22Rv1 (cell line): Measurements from ENCODE around the gene CNNM4.

Experiments
- CTCF ChIP-seq: fragments of 450-650 bp; IDR thresholded peaks from 2 replicates; pipeline ENCODE4 v1.5.1; 2017; ENCODE audit warnings: mild to moderate bottlenecking
- ZFX ChIP-seq: fragments of 450-650 bp; IDR thresholded peaks from 2 replicates; pipeline ENCODE4 v1.6.1; 2017; ENCODE audit warnings: antibody characterized with exemption, borderline replicate concordance

GRCh38 chr2:96795076-96795475 is 34.4 kb downstream of the CNNM4 start:
- TF ChIP-seq ZFX (no peak), CTCF (no peak)
